HG03108 (cell line): ENCODE results near the gene ABHD17A.

Experiments
- ATAC-seq: cut with Tn5 transposase; IDR thresholded peaks from one replicate; pipeline ENCODE4 v1.9.1; 2021; ENCODE audit warnings: moderate library complexity; ENCODE audit not compliant: unreplicated experiment

Gene ABHD17A

DNA sequence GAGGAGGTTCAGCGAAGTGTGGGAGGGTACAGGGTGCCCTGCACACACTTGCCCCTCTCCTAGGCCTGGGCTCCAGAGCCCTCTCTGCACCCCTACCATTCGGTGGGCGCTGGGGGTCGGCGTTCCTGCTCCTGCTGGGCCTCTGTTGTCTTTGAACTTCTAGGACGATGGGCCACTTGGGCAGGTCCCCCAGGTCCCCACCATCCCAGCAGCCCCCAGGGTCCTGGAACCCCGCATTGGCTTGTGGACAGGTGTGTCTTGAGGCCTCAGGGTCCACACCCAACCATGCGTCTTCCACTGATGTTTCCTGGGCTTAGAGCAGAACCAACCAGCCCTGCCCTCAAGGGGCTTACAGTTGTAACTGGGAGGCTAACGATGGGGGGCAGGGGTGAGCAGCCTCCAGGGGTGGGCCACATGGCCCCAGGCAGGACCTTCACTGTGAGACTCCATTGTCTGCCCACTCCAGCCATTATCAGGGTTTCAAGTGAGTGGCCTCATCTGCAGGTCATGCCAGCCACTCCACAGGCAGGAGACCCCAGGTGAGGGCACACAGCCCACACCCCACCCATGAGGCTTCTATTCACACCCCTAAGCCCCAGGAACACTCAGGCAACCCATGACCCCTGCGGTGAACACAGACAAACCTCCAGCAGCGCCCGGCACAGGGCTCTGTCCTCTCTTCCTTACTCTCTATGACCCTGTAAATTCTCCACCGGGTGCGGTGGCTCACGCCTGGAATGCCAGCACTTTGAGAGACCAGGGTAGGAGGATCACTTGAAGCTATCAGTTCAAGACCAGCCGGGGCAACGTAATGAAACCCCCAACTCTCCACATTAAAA, 19.9 kb downstream of the ABHD17A start:
- no peak for ATAC-seq

DNA sequence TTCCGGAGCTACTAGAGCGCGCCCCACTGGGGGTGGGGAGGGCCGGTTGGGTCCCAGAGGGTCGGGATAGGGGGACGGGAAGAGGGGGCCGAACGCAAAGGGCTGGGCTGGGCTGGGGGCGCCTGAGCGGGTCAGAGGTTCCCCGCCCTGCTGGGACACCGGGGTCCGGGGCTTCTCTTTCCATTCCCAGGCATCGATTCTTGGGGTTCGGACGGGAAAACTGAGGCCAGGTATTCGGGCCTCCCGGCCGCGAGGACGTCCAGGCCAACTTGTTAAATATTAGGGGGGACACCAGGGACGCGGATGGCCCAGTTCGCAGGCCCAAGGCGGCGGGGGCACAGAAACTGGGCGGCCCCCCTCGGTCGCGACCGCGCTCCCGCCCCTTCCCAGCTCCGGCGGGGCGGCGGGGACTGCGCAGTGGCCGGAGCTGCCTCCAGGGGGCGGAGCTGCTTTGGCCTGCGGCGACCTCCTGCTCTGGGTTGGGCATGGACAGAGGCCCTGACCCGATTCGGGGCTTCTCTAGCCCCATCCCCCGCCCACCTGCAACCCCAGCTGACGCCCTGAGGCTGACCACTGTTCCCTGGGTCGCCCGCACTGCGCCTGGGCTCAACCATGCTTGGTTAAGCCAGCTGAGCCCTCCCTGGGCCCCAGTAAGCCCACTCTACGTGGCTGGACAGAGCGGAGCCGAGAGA, 20.7 kb downstream of the ABHD17A start:
- peak; percentile 22 for ATAC-seq

GRCh38 chr19:1863638-1864479, 21.4 kb downstream of the ABHD17A start:
- ATAC-seq = peak; percentile 44

DNA sequence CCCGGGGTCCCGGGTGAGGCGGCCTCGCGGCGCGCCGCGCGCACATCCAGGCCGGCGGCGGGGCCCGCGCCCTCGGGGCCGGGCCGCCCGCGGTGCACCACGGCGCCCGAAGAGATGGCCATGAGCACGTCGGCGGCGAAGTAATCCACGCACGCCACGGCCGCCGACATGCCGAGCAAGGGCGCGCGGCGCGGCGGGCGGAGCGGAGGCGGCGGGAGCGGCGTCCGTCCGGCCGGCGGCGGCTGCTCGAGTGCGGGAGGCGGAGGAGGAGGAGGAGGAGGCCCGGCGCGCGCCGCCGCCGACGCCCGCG, 22.0 kb downstream of the ABHD17A start, which contains the start of gene KLF16:
Gene KLF16, minus strand, starts transcription at position 252 of the 310 bp plus-strand sequence. Its CDS starts 82 bp downstream, at position 170.
- no peak for ATAC-seq

DNA sequence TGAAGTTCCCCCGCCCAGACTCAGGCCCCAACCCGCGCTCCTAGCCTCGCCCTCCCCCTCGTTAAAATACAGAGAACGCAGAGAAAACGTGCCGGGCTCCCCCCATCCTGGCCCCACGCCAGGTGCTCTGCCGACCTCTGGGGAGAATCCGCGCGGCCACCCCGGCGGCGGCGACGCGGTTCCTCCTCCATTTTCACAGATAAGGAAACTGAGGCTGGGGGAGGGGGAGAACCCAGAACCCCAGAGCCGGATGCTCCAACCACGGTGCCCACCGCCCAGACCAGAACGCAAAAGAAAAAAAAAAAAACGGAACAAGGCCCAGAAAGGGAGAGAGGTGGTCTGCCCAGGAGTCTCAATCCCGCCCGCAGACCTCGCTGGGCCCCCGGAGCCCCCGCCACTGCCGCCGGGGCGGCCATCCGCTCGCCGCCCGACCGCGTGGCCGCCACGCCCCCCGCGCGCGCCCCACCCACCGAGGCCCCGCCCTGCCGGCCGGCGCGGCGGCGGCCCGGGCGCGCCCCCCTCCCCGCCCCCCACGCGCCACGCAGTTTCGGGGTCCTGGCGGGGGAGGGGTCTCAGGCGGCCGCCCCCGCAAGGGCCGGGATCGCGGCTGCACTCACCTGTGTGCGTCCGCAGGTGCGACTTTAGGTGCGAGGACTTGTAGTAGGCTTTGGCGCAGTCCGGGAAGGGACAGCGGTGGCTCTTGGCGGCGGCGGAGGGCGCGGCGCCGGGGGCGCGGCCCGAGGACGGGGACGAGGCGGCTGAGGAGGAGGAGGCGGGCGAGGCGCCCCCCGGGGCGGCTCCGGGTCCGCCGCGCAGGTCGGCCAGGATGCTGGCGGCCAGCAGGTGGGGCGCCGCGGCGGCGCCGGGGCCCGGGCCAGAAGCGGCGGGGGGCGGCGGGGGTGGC, 22.6 kb downstream of the ABHD17A start:
- ATAC-seq = peak; percentile 2

- no peak for ATAC-seq
Measured at GRCh38 chr19:1862068-1862423, 23.2 kb downstream of the ABHD17A start.

GRCh38 chr19:1861599-1862031, 23.7 kb downstream of the ABHD17A start:
- no peak for ATAC-seq

DNA sequence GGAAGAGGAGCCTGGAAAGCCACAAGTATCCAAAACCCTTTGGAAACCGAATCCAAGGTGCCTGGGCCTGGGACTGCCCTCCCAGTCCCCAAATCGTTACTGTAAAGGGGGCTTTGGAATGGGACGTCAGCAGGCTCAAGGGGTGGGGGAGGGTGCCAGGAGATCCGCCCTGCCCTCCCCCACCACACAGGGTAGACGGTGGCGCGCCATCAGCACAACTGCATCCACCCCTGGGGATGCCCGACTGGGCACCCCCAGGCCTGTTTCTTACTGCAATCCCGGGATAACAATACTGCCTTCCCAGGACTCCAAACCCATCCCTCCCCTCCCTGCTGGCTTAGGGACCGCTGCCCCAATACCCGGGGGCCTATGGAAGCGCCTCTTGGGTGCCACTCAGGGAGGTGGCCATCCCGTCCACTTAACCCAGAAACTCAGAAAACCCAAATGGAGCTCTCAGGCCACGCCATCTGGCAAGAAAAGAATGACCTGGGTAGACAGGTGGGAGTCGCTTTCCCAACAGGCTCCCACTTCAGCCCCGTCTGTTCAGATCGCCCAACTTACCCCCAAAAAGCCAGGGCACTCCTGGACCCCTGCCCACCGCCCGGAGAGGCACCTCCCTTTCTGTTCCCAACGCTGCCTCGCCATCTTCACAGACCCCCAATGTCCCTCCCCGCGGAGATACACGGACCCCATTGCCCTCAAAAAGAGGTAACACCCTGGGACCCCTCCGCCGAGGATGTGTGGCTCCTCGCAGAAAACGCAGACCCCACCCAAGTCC, 24.3 kb downstream of the ABHD17A start:
- no peak for ATAC-seq

DNA sequence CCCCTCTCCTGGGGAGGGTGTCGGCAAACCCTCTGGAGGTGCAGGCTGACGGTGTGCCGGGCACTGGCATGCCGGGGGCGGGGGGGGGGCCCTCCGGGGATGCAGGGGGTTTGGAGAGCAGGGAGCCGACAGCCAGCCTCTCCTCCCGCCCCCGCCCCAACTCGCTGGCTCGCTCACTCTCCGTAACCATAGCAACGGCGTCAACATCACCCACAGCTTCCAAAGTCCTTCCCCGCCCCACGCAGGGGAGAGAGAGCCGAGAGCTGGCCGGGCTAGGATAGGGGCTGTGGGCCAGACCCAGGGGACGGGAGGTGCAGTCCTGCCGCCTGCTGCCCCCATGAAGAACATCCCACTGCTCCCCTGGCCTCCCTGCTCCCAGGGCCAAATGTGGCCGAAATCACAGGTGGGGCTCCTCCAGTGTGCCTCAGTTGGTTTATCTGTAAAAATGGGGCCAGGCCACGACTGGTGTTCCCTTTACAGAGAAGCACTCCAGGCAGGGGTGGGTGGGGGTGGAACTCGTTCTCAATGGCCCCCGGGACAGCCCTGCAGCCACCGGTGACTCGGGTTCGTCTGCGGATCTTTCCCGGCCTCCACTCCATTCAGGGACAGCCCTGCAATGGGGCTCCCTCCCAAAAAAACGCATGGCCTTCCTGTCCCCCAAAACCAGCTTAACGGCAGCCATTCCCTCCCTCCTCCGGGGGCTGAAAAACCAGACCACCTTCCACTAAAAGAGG, 25.1 kb downstream of the ABHD17A start:
- no peak for ATAC-seq

GRCh38 chr19:1859331-1859781, 25.9 kb downstream of the ABHD17A start:
- no peak for ATAC-seq

DNA sequence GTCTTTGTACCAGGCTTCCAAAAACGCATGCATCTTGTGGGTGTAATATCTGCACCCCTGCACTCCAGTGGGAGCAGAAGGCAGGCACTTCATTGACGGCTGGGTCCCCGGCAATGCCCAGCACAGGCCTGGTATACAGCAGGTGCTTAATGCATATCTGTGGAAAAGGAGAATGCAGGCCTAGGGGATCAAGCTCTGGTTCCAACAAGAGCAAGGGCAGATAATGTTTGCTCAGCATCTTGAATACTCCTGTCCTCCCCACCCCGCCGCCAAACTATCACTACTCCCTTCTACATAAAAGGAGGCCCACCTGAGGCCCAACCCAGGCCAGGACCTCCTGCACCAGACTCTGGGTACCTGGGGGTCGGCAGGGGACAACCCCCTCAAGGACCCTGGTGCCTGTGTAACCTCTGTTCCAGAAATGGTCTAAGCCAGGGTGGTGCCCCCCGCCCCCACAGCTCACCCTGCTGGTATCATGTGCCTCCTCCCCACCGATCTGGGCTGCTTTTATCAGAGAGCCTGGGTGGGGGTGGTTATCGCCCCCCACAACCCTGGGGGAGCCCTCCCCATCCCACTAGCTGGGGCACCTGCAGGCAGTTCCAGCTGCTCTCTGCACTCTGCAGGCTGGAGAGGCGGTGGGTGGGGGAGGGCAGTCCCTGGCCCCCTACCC, 26.7 kb downstream of the ABHD17A start:
- ATAC-seq = no peak

DNA sequence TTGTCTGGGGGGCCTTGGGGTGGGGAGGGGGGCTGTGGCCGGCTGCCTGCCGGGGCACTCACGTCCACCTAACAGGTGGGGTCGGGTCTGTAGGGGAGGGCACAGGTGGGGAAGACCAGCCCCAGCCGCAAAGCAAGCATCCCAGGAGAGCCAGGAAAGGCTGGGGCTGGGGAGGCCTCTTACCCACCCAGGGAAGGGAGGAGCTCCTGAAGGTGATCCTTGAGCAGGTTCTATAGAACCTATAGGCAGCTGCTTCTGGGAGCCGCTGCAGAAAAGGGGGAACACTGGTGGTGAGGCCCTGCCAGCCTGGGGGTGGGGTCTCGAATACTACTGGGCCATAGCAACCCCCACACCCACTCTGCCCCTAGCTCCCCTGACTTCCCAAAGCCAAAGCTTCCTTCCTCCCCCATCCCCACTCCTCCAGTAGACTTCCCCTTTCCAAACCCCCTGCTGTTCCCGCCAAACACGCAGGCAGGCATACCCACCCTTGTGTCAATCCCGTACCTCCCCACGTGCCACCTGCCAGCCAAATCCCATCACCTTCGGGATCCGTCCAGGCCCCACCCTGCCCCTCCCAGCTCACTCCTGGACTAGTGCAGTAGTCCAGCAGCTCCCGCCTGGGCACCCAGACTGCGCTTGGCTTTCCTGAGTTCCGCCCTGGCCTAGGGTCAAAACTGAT, 27.5 kb downstream of the ABHD17A start:
- ATAC-seq = no peak

DNA sequence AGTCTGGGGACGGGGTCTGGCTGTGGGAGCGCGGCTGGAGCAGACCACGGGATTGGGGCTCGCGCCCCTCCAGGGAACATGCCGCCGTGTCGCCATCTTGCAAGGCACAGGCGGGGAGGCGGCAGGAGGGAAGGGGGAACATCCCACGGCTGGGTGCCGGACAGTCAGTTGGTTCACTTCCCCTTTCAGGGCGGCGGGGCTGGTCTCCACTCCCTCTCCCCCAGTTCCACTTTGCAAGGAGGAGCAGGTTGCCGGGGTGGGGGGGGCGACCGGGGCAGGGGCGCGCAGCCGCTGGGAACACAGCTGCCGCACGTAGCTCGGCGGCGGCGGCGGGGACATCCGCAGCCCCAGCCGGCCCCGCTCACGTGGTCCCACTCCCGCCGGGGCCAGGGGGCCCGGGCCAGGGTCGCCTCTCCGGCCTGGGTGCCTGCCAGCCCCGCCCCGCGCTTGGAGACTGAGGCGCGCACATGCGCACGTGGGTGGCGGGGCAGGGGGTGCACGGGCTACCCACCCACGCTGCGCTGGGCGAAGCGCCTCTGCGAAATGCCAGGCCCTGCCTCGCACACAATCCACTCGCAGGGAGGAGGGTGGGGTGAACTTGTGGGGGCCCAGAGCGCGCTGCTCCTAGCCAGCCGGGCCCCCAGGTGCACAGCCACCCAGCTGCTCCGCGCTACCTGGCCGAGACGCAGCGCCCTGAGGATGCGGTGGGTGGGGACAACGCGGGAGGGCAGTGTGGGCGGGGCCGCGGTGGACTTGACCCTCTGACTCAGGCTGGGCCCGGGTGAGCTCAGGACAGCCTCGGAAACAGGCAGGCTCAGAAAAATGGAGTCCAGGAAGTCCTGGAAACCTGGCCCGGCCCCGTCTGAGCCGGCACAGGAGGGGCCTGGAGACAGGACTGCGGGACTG, 28.3 kb downstream of the ABHD17A start:
- ATAC-seq = no peak

- no peak for ATAC-seq
Measured at GRCh38 chr19:1856345-1856697, 29.0 kb downstream of the ABHD17A start.

GRCh38 chr19:1855828-1856255, 29.5 kb downstream of the ABHD17A start:
- ATAC-seq = no peak

GRCh38 chr19:1855040-1855827, 30.1 kb downstream of the ABHD17A start:
- ATAC-seq = peak; percentile 59
